GOT3 (cell line): ENCODE measurements around the gene DDX17.
A peak's percentile ranks its signal among the peaks of the same experiment; 100 is the strongest.

Source experiments
- DNase-seq: peaks from one replicate; lab custom pipeline; 2025; ENCODE audit warnings: mixed read lengths; lab: John Stamatoyannopoulos, UW

DDX17 gene

DNA sequence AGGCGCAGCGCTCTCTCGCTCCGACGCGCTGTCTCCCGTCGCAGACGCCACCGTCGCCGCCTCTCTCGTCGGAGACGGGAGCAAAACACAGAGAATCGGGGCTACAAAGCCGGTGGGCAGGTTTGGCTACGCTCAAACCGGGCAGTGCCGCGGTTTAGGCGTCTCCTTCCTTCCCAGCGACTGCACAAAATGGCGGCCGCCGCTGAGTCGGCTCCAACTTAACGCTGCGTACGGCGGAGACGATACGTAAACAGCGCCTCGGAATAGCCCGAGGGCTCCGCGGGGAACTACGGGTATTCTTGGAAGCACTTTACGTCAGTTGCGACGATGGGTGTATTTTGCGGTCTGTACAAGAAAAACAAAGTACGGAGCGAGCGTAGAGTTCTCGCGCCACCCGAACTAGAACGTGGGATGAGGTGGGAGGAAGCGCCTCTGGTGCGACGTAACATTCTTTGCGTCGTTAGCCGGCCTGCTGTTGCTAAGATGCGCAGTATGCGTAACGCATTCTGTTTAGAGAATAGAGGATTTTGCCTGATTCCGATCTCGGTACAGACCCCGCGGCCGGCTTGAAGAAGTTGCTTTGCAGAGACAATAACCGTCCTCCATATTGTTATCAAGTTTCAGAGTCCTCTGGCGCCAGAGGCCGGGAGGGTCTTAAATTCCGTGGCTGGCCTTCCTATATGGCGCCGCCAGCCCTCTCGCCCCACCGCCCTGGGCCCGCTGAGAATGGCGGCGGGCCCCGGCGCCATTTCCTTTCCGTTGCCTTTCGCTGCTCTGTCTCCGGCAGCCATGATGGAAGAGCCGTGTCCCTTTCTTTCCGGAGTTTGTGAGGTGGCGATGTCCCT is at the start of gene DDX17:
Gene DDX17, minus strand, starts transcription at position 194 of the 845 bp plus-strand sequence.
- DNase-seq: peak; percentile 84

DNA sequence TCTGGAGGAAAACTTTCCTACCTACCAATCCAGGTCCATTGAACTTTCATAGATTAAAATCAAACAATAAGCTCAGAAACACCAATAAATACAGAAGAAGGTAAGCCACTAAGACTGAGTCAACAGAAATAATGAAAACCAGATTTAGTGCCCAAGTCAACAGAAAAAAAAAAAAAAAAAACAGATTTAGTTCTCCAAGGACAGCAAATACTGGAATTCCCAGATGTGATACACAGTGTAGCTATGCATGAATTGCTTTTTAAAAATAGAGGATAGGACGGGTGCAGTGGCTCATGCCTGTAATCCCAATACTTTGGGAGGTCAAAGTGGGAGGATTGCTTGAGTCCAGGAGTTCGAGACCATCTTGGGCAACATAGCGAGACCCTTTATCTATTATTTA is 48.2 kb upstream of the DDX17 start:
- no peak for DNase-seq

DNA sequence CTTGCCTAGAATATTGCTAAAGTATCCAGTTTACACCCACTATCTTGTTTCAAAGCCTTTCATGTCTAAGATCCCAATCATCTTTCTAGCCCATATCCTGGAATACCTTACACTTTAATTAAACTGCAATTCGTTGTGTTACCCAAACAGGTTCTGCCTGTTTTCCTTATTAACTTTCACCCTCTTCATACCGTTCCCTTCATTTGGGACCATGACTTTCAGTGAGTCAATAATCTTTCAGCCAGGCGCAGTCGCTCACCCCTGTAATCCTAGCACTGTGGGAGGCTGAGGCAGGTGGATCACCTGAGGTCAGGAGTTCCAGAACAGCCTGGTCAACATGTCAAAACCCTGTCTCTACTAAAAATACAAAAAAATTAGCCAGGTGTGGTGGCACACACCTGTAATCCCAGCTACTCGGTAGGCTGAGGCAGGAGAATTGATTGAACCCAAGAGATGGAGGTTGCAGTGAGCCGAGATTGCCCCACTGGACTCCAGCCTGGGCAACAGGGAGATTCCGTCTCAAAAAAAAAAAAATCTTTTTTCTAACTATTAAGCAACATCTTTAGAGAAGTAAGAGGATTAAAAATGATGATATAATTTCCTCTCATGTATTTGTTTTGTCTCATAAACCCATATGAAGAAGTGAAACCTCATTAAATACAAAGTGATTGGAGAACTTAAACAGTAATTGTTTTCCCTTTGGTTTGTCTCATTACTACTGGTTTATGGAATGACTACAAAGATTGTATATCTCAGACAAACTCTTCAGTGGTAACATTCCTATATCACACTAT is 43.2 kb upstream of the DDX17 start:
- DNase-seq: no peak

GRCh38 chr22:38540701-38541100 is 34.6 kb upstream of the DDX17 start:
- no peak for DNase-seq

DNA sequence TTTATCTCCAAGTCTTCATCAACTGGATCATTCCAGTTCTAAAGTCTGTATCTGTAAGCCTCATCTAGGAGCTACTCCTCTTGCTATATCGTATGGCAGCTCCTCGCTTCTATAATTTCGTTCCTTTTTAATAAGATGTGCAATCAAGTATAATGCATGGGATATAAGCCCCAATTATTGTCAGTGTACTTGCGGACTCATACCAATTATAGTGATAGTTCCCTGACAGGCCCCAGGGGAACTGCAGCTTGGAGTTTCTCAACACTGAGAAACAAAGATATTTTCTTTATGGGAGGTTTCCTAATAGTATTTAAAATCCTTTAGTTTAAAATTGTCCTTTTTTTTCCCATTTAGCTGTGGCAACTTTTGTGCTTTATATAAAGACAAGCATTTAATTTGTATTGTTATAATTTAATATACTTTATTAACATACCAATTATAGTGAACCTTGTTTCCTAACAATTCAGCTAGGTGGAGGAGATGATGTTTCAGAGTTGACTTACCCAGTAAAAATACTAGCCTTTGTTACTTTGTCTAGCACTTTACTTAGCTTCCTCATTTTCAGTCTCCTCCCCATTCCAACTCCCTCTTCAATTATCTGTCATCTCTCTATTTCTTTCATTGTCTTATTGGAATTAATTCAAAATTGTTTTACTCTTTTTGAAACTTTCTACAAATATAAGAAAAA is 25.3 kb upstream of the DDX17 start:
- DNase-seq: no peak

- DNase-seq: no peak
Measured at GRCh38 chr22:38524429-38524828, 18.3 kb upstream of the DDX17 start.

- no peak for DNase-seq
Measured at GRCh38 chr22:38523479-38523878, 17.4 kb upstream of the DDX17 start.

DNA sequence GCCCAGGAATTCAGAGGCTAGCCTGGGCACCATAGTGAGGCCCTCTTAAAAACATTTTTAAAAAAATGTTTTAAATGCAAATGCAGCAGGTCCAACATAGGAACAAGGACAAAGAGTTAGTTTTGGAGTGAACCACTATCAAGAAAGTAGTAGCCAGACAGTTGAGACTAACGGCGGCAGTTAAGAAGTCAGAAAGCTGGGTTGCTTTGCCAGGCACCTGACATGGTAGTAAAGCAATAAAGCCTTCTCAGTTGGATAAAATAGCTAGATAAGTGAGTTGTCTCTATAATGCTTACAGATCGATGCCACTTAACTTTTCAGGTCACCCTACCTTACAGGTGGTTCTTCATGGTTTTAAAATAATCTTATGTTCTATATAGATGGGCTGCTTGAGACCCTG is 16.9 kb upstream of the DDX17 start:
- DNase-seq: no peak

GRCh38 chr22:38519453-38520250 is 13.5 kb upstream of the DDX17 start:
- DNase-seq: no peak

- DNase-seq: no peak
Measured at GRCh38 chr22:38518620-38519019, 12.5 kb upstream of the DDX17 start.

GRCh38 chr22:38513063-38513462 is 7.0 kb upstream of the DDX17 start:
- DNase-seq: no peak

DNA sequence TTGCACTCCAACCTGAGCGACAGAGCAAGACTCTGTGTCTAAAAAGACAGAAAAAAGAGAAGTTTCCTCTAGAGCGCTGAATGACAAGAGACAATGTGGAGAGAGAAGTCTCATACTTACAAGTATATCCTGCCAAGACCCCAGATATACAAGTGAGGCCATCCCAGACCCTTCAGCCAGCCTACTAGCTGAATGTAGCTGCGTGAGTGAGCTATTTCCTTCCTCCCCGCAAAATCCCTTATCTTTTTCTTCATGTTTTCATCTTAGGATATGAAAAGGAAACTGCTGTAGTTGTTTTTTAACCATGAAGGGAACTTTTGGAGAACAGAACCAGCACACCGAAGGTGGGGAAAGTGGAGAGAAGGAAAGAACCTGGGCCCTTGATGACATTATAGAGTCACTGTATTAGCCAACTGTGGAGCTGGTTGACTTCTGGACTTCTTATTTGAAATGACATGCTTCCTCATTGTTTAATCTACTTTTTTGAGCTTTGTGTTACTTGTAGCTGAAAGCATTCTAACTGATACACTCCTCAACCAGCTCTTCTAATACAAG is 4.4 kb upstream of the DDX17 start:
- no peak for DNase-seq

DNA sequence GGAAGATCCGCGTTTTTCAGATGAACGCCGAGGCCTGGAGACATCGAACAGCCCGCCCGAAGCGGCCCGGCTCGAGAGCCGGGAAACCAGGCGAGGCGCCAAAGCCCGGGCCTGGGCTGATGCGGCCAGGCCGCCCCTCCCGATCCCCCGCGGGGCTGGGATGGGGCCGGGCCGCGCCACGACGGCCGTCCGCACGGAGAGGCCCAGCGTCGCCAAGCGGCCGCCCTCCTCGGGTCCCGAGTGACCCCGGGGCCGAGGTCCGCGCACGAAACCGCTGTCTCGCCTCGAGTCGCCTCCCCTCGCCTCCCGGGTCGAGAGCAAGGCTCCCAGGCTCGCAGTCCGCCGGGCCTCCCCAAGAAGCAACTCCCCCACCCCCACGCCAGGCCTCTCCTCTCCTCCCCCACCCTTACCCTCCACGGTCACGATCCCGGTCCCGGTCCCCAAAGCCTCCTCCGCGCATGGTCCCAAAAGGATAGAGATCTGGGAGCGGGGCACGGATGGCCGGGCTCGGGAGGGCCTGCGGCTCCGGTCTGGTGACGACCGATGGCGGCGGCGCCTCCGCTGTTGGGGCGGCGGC is 482 bp downstream of the DDX17 start:
- no peak for DNase-seq

DNA sequence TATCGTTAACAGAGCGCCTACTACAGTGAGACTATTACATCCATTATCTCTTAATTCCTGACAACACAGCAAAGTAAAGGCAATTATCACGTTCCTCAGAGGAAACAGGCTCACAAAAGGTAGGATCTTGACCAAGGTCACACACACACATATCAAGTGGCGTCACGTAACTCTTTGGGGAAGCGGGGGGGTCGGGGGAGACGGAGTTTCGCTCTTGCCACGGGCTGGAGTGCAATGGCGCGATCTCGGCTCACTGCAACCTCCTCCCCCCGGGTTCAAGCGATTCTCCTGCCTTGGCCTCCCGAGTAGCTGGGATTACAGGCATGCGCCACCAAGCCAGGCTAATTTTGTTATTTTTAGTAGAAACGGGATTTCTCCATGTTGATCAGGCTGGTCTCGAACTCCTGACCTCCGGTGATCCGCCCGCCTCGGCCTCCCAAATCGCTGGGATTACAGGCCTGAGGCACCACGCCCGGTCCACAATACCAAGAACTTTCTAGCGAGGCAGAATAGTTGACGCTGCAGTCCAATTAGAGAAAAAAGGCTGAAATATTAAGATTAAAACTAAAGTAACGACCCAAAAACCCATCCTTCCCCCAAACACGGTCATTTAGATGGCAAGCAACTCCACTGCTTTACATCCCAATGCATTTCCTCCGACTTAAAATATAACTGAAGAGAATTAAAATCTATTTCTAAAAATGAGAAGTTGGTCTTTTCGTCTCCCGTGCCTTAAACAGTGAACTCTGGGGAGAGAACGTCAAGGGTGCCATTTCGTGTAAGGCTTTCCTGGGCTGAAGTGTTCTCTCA is 1.2 kb downstream of the DDX17 start:
- DNase-seq: no peak

- no peak for DNase-seq
Measured at GRCh38 chr22:38503021-38503420, 3.1 kb downstream of the DDX17 start.

GRCh38 chr22:38501797-38502672 is 4.1 kb downstream of the DDX17 start:
- no peak for DNase-seq

GRCh38 chr22:38497869-38498268 is 8.2 kb downstream of the DDX17 start:
- DNase-seq: no peak

- no peak for DNase-seq
Measured at GRCh38 chr22:38494939-38495338, 11.2 kb downstream of the DDX17 start.

- DNase-seq: no peak
Measured at GRCh38 chr22:38494498-38494897, 11.6 kb downstream of the DDX17 start.
